Activated T-helper 2 cell treated with anti-CD3 and anti-CD28 coated beads, Interferon-gamma antibody, Interleukin-2, Interleukin-4, amounts not matched to agents 10 μg/mL and 5 μg/mL and 100 μg/mL, durations not matched to agents 14 hours and 24 hours and 36 hours (primary cell): ENCODE data around the gene PARD3B. TPM values are rescaled to one million over a fixed set of nuclear protein-coding genes. Genes with fewer than 3 reads are reported as not detected.

Experiments used
- DNase-seq: peaks from one replicate; pipeline ENCODE4 v3.0.0; 2021; ENCODE audit warnings: low spot score
- H3K27ac Mint-ChIP-seq: one replicate; pipeline ENCODE4 v1.8.0; 2021; ENCODE audit warnings: mixed read lengths
- H3K27me3 Mint-ChIP-seq: one replicate; pipeline ENCODE4 v1.8.0; 2021; ENCODE audit warnings: low read depth, mixed read lengths
- H3K36me3 Mint-ChIP-seq: one replicate; pipeline ENCODE4 v1.8.0; 2021; ENCODE audit warnings: low read depth, mixed read lengths
- H3K4me1 Mint-ChIP-seq: one replicate; pipeline ENCODE4 v1.8.0; 2021; ENCODE audit warnings: low read depth, mixed read lengths
- H3K4me3 Mint-ChIP-seq: one replicate; pipeline ENCODE4 v1.8.0; 2021; ENCODE audit warnings: low read depth, mild to moderate bottlenecking, moderate library complexity, mixed read lengths
- H3K9me3 Mint-ChIP-seq: one replicate; pipeline ENCODE4 v1.8.0; 2021; ENCODE audit warnings: mixed read lengths
- intact Hi-C: fragments of 100-400 bp; cut with micrococcal nuclease; formaldehyde crosslinking; loops from one replicate; pipeline ENCODE4 v1.15.1; 2023
- total RNA-seq: library from RNA; stranded (reverse); gene quantifications from 2 replicates; pipeline ENCODE4 v1.2.3, GENCODE V29; 2022

Gene PARD3B
- total RNA-seq, 1 donor from 2014 or later, result 0.39 TPM

- peaks cover 11% of the 10 kb centered on the region for H3K9me3 Mint-ChIP-seq
Observed at GRCh38 chr2:204966245-204966644, 421.0 kb downstream of the PARD3B start.

GRCh38 chr2:204967199-204967960 lies 422.1 kb downstream of the PARD3B start:
- Mint-ChIP-seq H3K36me3 (peaks cover 44% of the 10 kb centered on the region), H3K4me1 (peaks cover 52% of the 10 kb centered on the region), H3K27me3 (no peaks in the 10 kb centered on the region), H3K9me3 (peaks cover 6% of the 10 kb centered on the region), H3K4me3 (peak overlapping the region; percentile 6), H3K27ac (peak overlapping the region; percentile 81)
- intact Hi-C loops, result loop anchor here (1.0 to 10.0 kb wide), 3 partner anchors 9 to 717 kb away; partner anchors contain the start of gene NRP2
- peak; percentile 72 for DNase-seq

More at GRCh38 chr2:204966245-204966644, 421.0 kb downstream of the PARD3B start:
- intact Hi-C loops, result loop anchor here (5.0 to 10.0 kb wide), 2 partner anchors 36 to 719 kb away; partner anchors contain the start of gene NRP2
- no peak overlapping the region for H3K4me3 Mint-ChIP-seq
- H3K27ac Mint-ChIP-seq, result no peak overlapping the region
- H3K27me3 Mint-ChIP-seq, result no peaks in the 10 kb centered on the region
- H3K36me3 Mint-ChIP-seq, result peaks cover 49% of the 10 kb centered on the region
- no peak for DNase-seq
- H3K4me1 Mint-ChIP-seq, result peaks cover 53% of the 10 kb centered on the region

GRCh38 chr2:204971206-204971907 lies 426.1 kb downstream of the PARD3B start:
- no peaks in the 10 kb centered on the region for H3K27me3 Mint-ChIP-seq
- H3K9me3 Mint-ChIP-seq, result peaks cover 17% of the 10 kb centered on the region
- H3K27ac Mint-ChIP-seq, result peak overlapping the region; percentile 78
- H3K4me3 Mint-ChIP-seq, result peak overlapping the region; percentile 1
- no peak for DNase-seq
- H3K36me3 Mint-ChIP-seq, result peaks cover 59% of the 10 kb centered on the region
- H3K4me1 Mint-ChIP-seq, result peaks cover 52% of the 10 kb centered on the region
- intact Hi-C loops, result loop anchor here (2.0 kb wide), 3 partner anchors 21 to 105 kb away; no protein-coding TSS in a partner anchor

GRCh38 chr2:204972161-204972560 lies 426.9 kb downstream of the PARD3B start:
- peaks cover 61% of the 10 kb centered on the region for H3K36me3 Mint-ChIP-seq
- peaks cover 44% of the 10 kb centered on the region for H3K4me1 Mint-ChIP-seq
- peaks cover 22% of the 10 kb centered on the region for H3K9me3 Mint-ChIP-seq
- H3K27ac Mint-ChIP-seq, result no peak overlapping the region
- DNase-seq, result no peak
- no peaks in the 10 kb centered on the region for H3K27me3 Mint-ChIP-seq
- intact Hi-C loops, result no loop called here
- no peak overlapping the region for H3K4me3 Mint-ChIP-seq

- no peak overlapping the region for H3K4me3 Mint-ChIP-seq
Observed at GRCh38 chr2:204972606-204973336, 427.5 kb downstream of the PARD3B start.

GRCh38 chr2:204973616-204974015 lies 428.3 kb downstream of the PARD3B start:
- DNase-seq, result no peak
- Mint-ChIP-seq H3K27me3 (no peaks in the 10 kb centered on the region), H3K27ac (no peak overlapping the region), H3K9me3 (peaks cover 18% of the 10 kb centered on the region), H3K4me3 (no peak overlapping the region), H3K4me1 (peaks cover 31% of the 10 kb centered on the region), H3K36me3 (peaks cover 48% of the 10 kb centered on the region)
- intact Hi-C loops, result no loop called here

More at GRCh38 chr2:204972606-204973336, 427.5 kb downstream of the PARD3B start:
- DNase-seq, result no peak
- intact Hi-C loops, result no loop called here
- Mint-ChIP-seq H3K9me3 (peaks cover 23% of the 10 kb centered on the region), H3K27ac (no peak overlapping the region), H3K4me1 (peaks cover 38% of the 10 kb centered on the region), H3K36me3 (peaks cover 55% of the 10 kb centered on the region), H3K27me3 (no peaks in the 10 kb centered on the region)

GRCh38 chr2:204974487-204974886 lies 429.2 kb downstream of the PARD3B start:
- peaks cover 25% of the 10 kb centered on the region for H3K9me3 Mint-ChIP-seq
- intact Hi-C loops, result no loop called here
- no peak overlapping the region for H3K4me3 Mint-ChIP-seq

GRCh38 chr2:204977914-204978313 lies 432.6 kb downstream of the PARD3B start:
- intact Hi-C loops, result no loop called here
- Mint-ChIP-seq H3K4me1 (peaks cover 20% of the 10 kb centered on the region), H3K27me3 (no peaks in the 10 kb centered on the region), H3K27ac (no peak overlapping the region), H3K9me3 (peaks cover 33% of the 10 kb centered on the region), H3K4me3 (no peak overlapping the region), H3K36me3 (peaks cover 39% of the 10 kb centered on the region)
- no peak for DNase-seq

More at GRCh38 chr2:204974487-204974886, 429.2 kb downstream of the PARD3B start:
- peaks cover 47% of the 10 kb centered on the region for H3K36me3 Mint-ChIP-seq
- no peak for DNase-seq
- H3K27ac Mint-ChIP-seq, result no peak overlapping the region
- H3K4me1 Mint-ChIP-seq, result peaks cover 24% of the 10 kb centered on the region
- H3K27me3 Mint-ChIP-seq, result no peaks in the 10 kb centered on the region

GRCh38 chr2:204982303-204982702 lies 437.0 kb downstream of the PARD3B start:
- no peak for DNase-seq
- Mint-ChIP-seq H3K4me1 (peaks cover 14% of the 10 kb centered on the region), H3K36me3 (peaks cover 23% of the 10 kb centered on the region), H3K27ac (no peak overlapping the region), H3K4me3 (no peak overlapping the region), H3K9me3 (peaks cover 15% of the 10 kb centered on the region), H3K27me3 (no peaks in the 10 kb centered on the region)
- intact Hi-C loops, result no loop called here

GRCh38 chr2:204984518-204984917 lies 439.2 kb downstream of the PARD3B start:
- peaks cover 22% of the 10 kb centered on the region for H3K4me1 Mint-ChIP-seq
- H3K36me3 Mint-ChIP-seq, result peaks cover 25% of the 10 kb centered on the region
- no peak overlapping the region for H3K27ac Mint-ChIP-seq
- H3K4me3 Mint-ChIP-seq, result no peak overlapping the region
- intact Hi-C loops, result no loop called here
- H3K27me3 Mint-ChIP-seq, result no peaks in the 10 kb centered on the region
- DNase-seq, result no peak
- peaks cover 8% of the 10 kb centered on the region for H3K9me3 Mint-ChIP-seq

- H3K27ac Mint-ChIP-seq, result no peak overlapping the region
- H3K4me1 Mint-ChIP-seq, result peaks cover 15% of the 10 kb centered on the region
- H3K9me3 Mint-ChIP-seq, result no peaks in the 10 kb centered on the region
- no peaks in the 10 kb centered on the region for H3K27me3 Mint-ChIP-seq
- H3K4me3 Mint-ChIP-seq, result no peak overlapping the region
- peaks cover 15% of the 10 kb centered on the region for H3K36me3 Mint-ChIP-seq
- intact Hi-C loops, result no loop called here
- DNase-seq, result no peak
Observed at GRCh38 chr2:204986641-204987040, 441.4 kb downstream of the PARD3B start.

GRCh38 chr2:204988836-204989235 lies 443.6 kb downstream of the PARD3B start:
- peaks cover 9% of the 10 kb centered on the region for H3K36me3 Mint-ChIP-seq
- H3K27ac Mint-ChIP-seq, result no peak overlapping the region
- intact Hi-C loops, result no loop called here
- H3K9me3 Mint-ChIP-seq, result no peaks in the 10 kb centered on the region
- peaks cover 8% of the 10 kb centered on the region for H3K4me1 Mint-ChIP-seq
- no peak overlapping the region for H3K4me3 Mint-ChIP-seq
- no peak for DNase-seq
- no peaks in the 10 kb centered on the region for H3K27me3 Mint-ChIP-seq
